ENCODE measurements around the gene TRIO. TPM values are rescaled to one million over a fixed set of nuclear protein-coding genes. Genes with fewer than 3 reads are reported as not detected.

The TRIO gene
- total RNA-seq, 1 donor from 2014 or later: 148 TPM

GRCh38 chr5:14176888-14177287, 33.7 kb downstream of the TRIO start:
- ATAC-seq: no peak
- no peak for TF ChIP-seq CTCF (IDR thresholded peaks at IDR 0.05)
- Histone ChIP-seq H3K27ac (no peak overlapping the region), H3K4me1 (peaks cover 33% of the 10 kb centered on the region), H3K9me3 (no peaks in the 10 kb centered on the region), H3K4me3 (no peak overlapping the region), H3K36me3 (no peaks in the 10 kb centered on the region), H3K27me3 (no peaks in the 10 kb centered on the region)
- intact Hi-C loops (cut with DNase I): no loop called here
- no peak for DNase-seq

- no peak for DNase-seq
- peaks cover 25% of the 10 kb centered on the region for H3K4me1 ChIP-seq
- H3K9me3 ChIP-seq: no peaks in the 10 kb centered on the region
- H3K27ac ChIP-seq: no peak overlapping the region
- no peak overlapping the region for H3K4me3 ChIP-seq
- no peaks in the 10 kb centered on the region for H3K36me3 ChIP-seq
- no peak for TF ChIP-seq CTCF (IDR thresholded peaks at IDR 0.05)
- no peaks in the 10 kb centered on the region for H3K27me3 ChIP-seq
- ATAC-seq: no peak
- intact Hi-C loops (cut with DNase I): no loop called here
Measured at GRCh38 chr5:14177634-14178033, 34.5 kb downstream of the TRIO start.

DNA sequence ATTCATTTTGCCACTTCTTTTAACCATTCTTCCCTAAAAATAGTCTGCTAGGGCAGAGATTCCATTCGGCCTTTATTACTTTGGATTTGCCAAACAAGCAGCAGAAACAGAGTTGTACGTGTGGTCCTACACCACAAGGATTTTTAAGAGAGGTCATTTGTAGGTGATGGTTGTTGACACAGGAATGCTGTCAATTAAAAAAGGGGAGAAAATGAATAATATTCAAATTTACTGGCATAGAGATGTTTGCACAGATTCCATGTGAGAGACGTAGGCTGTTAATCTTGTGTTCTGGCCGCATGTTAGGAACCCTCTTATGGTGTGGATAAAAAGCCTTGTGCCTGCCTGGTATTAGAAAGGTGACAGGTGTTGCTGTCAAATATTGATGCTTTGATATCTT, 34.9 kb downstream of the TRIO start:
- Histone ChIP-seq H3K4me1 (peaks cover 25% of the 10 kb centered on the region), H3K27ac (no peak overlapping the region), H3K27me3 (no peaks in the 10 kb centered on the region), H3K9me3 (no peaks in the 10 kb centered on the region), H3K36me3 (no peaks in the 10 kb centered on the region), H3K4me3 (no peak overlapping the region)
- no peak for ATAC-seq
- TF ChIP-seq CTCF (IDR thresholded peaks at IDR 0.05): no peak
- intact Hi-C loops (cut with DNase I): no loop called here
- no peak for DNase-seq

- Histone ChIP-seq H3K4me3 (no peak overlapping the region), H3K9me3 (no peaks in the 10 kb centered on the region), H3K4me1 (peaks cover 24% of the 10 kb centered on the region), H3K27ac (no peak overlapping the region), H3K36me3 (no peaks in the 10 kb centered on the region), H3K27me3 (no peaks in the 10 kb centered on the region)
- DNase-seq (no peak), ATAC-seq (no peak)
- intact Hi-C loops (cut with DNase I): no loop called here
- TF ChIP-seq CTCF (IDR thresholded peaks at IDR 0.05): no peak
Measured at GRCh38 chr5:14178671-14179211, 35.6 kb downstream of the TRIO start.

DNA sequence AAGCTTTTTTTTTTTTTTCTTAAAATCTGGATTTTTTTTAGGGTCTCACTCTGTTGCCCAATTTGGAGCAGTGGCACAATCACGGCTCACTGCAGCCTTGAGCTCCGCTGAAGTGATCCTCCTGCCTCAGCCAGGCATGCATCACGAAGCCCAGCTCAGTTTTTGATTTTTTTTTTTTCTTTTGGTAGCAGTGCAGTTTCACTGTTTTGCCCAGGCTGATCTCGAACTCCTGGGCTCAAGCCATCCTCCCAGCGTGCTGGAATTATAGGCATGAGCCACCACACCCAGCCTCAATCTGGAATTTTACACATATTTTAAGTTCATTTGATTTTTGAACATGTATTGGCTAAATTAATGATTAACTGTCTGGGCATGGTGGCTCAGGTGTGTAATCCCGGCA, 36.3 kb downstream of the TRIO start:
- peaks cover 24% of the 10 kb centered on the region for H3K4me1 ChIP-seq
- DNase-seq: no peak
- no peaks in the 10 kb centered on the region for H3K27me3 ChIP-seq
- intact Hi-C loops (cut with DNase I): no loop called here
- no peak for TF ChIP-seq CTCF (IDR thresholded peaks at IDR 0.05)
- H3K27ac ChIP-seq: no peak overlapping the region
- no peak for ATAC-seq
- no peaks in the 10 kb centered on the region for H3K9me3 ChIP-seq
- no peaks in the 10 kb centered on the region for H3K36me3 ChIP-seq
- H3K4me3 ChIP-seq: no peak overlapping the region

DNA sequence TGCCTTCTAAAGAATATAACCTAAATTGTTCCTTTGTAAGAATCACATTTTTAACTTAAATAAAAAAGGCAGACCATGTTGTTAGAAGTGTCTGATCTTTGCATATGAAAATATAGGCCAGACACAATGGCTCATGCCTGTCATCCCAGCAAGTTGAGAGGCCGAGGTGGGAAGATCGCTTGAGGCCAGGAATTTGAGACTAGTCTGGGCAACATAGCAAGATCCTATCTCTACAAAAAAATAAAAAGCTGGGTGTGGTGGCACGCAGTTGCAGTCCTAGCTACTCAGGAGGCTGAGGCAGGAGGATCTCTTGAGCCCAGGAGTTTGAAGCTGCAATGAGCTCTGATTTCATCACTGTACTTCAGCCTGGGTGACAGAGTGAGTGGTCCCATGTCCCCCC, 37.3 kb downstream of the TRIO start:
- Histone ChIP-seq H3K27ac (no peak overlapping the region), H3K9me3 (no peaks in the 10 kb centered on the region), H3K4me3 (no peak overlapping the region), H3K36me3 (no peaks in the 10 kb centered on the region), H3K4me1 (peaks cover 30% of the 10 kb centered on the region), H3K27me3 (no peaks in the 10 kb centered on the region)
- intact Hi-C loops (cut with DNase I): no loop called here
- ATAC-seq: no peak
- TF ChIP-seq CTCF (IDR thresholded peaks at IDR 0.05): no peak
- no peak for DNase-seq

All from upper lobe of right lung (tissue), 1 donor.